CD14-positive monocyte (primary cell): ENCODE results near the gene KIAA1191. TPM values are rescaled to one million over a fixed set of nuclear protein-coding genes. Genes with fewer than 3 reads are reported as not detected.

Experiments used
- DNase-seq, 3 donors: peaks; one replicate each; pipeline ENCODE4 v3.0.0-alpha.2; 2011 to 2022
- H2AFZ ChIP-seq: 2 replicates; pipeline ENCODE4 v1.6.0; 2012; ENCODE audit warnings: mild to moderate bottlenecking, low read depth, low read length, inconsistent platforms; ENCODE audit not compliant: insufficient read depth, poor library complexity, severe bottlenecking
- H3K27ac ChIP-seq, 2 donors: 1 replicate in 1 of 2; 2 replicates in 1 of 2; pipeline ENCODE4 v1.5.1; 2012 to 2013; ENCODE audit warnings: low read length in 2 of 2, control low read depth in 1 of 2, inconsistent platforms in 1 of 2, low read depth in 1 of 2, mild to moderate bottlenecking in 1 of 2
- H3K27me3 ChIP-seq, 2 donors: one replicate each; pipeline versions ENCODE4 v1.6.0 to v1.6.1; 2011 to 2013; ENCODE audit warnings: low read length in 2 of 2; ENCODE audit not compliant: control insufficient read depth in 2 of 2, insufficient read depth in 2 of 2
- H3K36me3 ChIP-seq, 2 donors: replicated peaks in 1 of 2; 1 replicate in 1 of 2; 2 replicates in 1 of 2; pipeline versions ENCODE4 v1.5.1 to v1.6.1; 2012 to 2013; ENCODE audit warnings: low read length in 2 of 2, control low read depth in 1 of 2, inconsistent platforms in 1 of 2, mild to moderate bottlenecking in 1 of 2; ENCODE audit not compliant: insufficient read depth in 2 of 2, control insufficient read depth in 1 of 2
- H3K4me1 ChIP-seq, 2 donors: 1 replicate in 1 of 2; 2 replicates in 1 of 2; pipeline versions ENCODE4 v1.5.1 to v1.6.1; 2012 to 2013; ENCODE audit warnings: low read length in 2 of 2, control low read depth in 1 of 2, inconsistent platforms in 1 of 2, mild to moderate bottlenecking in 1 of 2, moderate library complexity in 1 of 2; ENCODE audit not compliant: insufficient read depth in 2 of 2, control insufficient read depth in 1 of 2
- H3K4me2 ChIP-seq: replicated peaks from 2 replicates; pipeline ENCODE3; 2012; ENCODE audit warnings: low read length, moderate library complexity, mild to moderate bottlenecking; ENCODE audit not compliant: poor library complexity, severe bottlenecking; ENCODE audit errors: extremely low read depth
- H3K4me3 ChIP-seq, 3 experiments: fragments of 200-600 bp in 1 of 3; sonication (generic) in 1 of 3; replicated peaks in 1 of 3; 1 replicate in 2 of 3; 2 replicates in 1 of 3; pipeline ENCODE4 v1.5.1; 2011 to 2013; ENCODE audit warnings: low read length in 3 of 3, mild to moderate bottlenecking in 3 of 3, control low read depth in 2 of 3, low read depth in 2 of 3, inconsistent platforms in 1 of 3, moderate library complexity in 1 of 3
- H3K79me2 ChIP-seq: 2 replicates; pipeline ENCODE4 v1.6.0; 2012; ENCODE audit warnings: mild to moderate bottlenecking, control low read depth, inconsistent platforms, low read length, moderate library complexity; ENCODE audit not compliant: insufficient read depth
- H3K9ac ChIP-seq: 2 replicates; pipeline ENCODE4 v1.6.0; 2017; ENCODE audit warnings: low read length, mild to moderate bottlenecking; ENCODE audit not compliant: insufficient read depth, poor library complexity, severe bottlenecking
- H3K9me3 ChIP-seq, 2 donors: replicated peaks in 1 of 2; 1 replicate in 1 of 2; 2 replicates in 1 of 2; pipeline versions ENCODE4 v1.5.1 to v1.6.1; 2012 to 2013; ENCODE audit warnings: low read length in 2 of 2, control low read depth in 1 of 2; ENCODE audit not compliant: control insufficient read depth in 1 of 2, insufficient read depth in 1 of 2
- H4K20me1 ChIP-seq: 2 replicates; pipeline ENCODE4 v1.6.0; 2012; ENCODE audit warnings: mild to moderate bottlenecking, low read length, control low read depth, moderate library complexity; ENCODE audit not compliant: insufficient read depth
- H3K27ac Mint-ChIP-seq, 7 donors: one replicate each; pipeline ENCODE4 v1.8.0; 2020; ENCODE audit warnings: mild to moderate bottlenecking in 7 of 7, mixed read lengths in 7 of 7, moderate library complexity in 6 of 7, inconsistent platforms in 2 of 7
- H3K27me3 Mint-ChIP-seq, 3 donors: one replicate each; pipeline ENCODE4 v1.8.0; 2021 to 2022; ENCODE audit warnings: low read depth in 3 of 3, mild to moderate bottlenecking in 3 of 3, mixed read lengths in 3 of 3, moderate library complexity in 3 of 3, inconsistent platforms in 1 of 3
- H3K36me3 Mint-ChIP-seq, 2 donors: one replicate each; pipeline ENCODE4 v1.8.0; 2020; ENCODE audit warnings: mixed read lengths in 2 of 2, inconsistent platforms in 1 of 2, mild to moderate bottlenecking in 1 of 2
- H3K4me1 Mint-ChIP-seq: one replicate; pipeline ENCODE4 v1.8.0; 2020; ENCODE audit warnings: mild to moderate bottlenecking, mixed read lengths
- H3K4me3 Mint-ChIP-seq, 2 donors: one replicate each; pipeline ENCODE4 v1.8.0; 2020; ENCODE audit warnings: mild to moderate bottlenecking in 2 of 2, mixed read lengths in 2 of 2, moderate library complexity in 1 of 2
- H3K9me3 Mint-ChIP-seq, 7 donors: one replicate each; pipeline ENCODE4 v1.8.0; 2020 to 2022; ENCODE audit warnings: mixed read lengths in 7 of 7, mild to moderate bottlenecking in 6 of 7, moderate library complexity in 6 of 7, inconsistent platforms in 2 of 7
- WGBS: methylation state at CpG from one replicate; pipeline ENCODE4 v1.1.5; 2013; ENCODE audit warnings: missing lambda C conversion rate; ENCODE audit not compliant: insufficient coverage; 5-methylcytosine and 5-hydroxymethylcytosine counted together
- intact Hi-C, 2 donors: fragments of 100-400 bp; cut with micrococcal nuclease; formaldehyde crosslinking; loops; one replicate each; pipeline versions ENCODE4 v1.15.0 to v1.15.1; 2023
- polyA plus RNA-seq, 3 donors: library from polyadenylated mRNA; depleted of rRNA in 1 of 3; unstranded in 2 of 3; stranded (reverse) in 1 of 3; fragments of 300-500 nt in 2 of 3; fragments of >200 nt in 1 of 3; fragmentation: Illumina TruSeq in 2 of 3; gene quantifications; 1 replicate in 2 of 3; 2 replicates in 1 of 3; pipeline ENCODE4 v1.2.3, GENCODE V29; 2012 to 2021
- TF ChIP-seq, protein P1 (sequence below): fragments of 200-600 bp; IDR thresholded peaks from one replicate; pipeline ENCODE4 v1.8.0; 2022; ENCODE audit warnings: antibody characterized with exemption, mild to moderate bottlenecking

KIAA1191 gene
- polyA plus RNA-seq, 3 donors = 32.3 to 36.4 (median 32.5) TPM

- no peak overlapping the region for H3K4me3 Mint-ChIP-seq
- peaks cover 32 to 42% of the 10 kb centered on the region in 2 donors for H3K36me3 ChIP-seq
- peaks cover 5% of the 10 kb centered on the region for H4K20me1 ChIP-seq
- WGBS = 58% methylated on average over 2 of the region's 3 CpGs
- H3K36me3 Mint-ChIP-seq = peaks cover 32 to 36% of the 10 kb centered on the region in 2 donors
- no peak overlapping the region for H3K27ac Mint-ChIP-seq
- H3K9ac ChIP-seq = no peak overlapping the region
- H3K9me3 ChIP-seq = no peaks in the 10 kb centered on the region
- H3K9me3 Mint-ChIP-seq = no peaks in the 10 kb centered on the region
- no peak overlapping the region for H3K4me3 ChIP-seq
- DNase-seq = no peak
- peaks cover 0 to 2% (median 0%) of the 10 kb centered on the region in 3 donors for H3K27me3 Mint-ChIP-seq
- intact Hi-C loops = loop anchor here in 1 of 2 donors (10.0 kb wide), 1 partner anchor 155 kb away; the partner anchor contains the start of gene RNF44
- no peaks in the 10 kb centered on the region for H3K27me3 ChIP-seq
- H3K4me2 ChIP-seq = no peak overlapping the region
- no peaks in the 10 kb centered on the region for H3K4me1 ChIP-seq
- no peaks in the 10 kb centered on the region for H3K4me1 Mint-ChIP-seq
- no peak overlapping the region for H2AFZ ChIP-seq
- H3K79me2 ChIP-seq = no peaks in the 10 kb centered on the region
- TF ChIP-seq, protein P1, sequence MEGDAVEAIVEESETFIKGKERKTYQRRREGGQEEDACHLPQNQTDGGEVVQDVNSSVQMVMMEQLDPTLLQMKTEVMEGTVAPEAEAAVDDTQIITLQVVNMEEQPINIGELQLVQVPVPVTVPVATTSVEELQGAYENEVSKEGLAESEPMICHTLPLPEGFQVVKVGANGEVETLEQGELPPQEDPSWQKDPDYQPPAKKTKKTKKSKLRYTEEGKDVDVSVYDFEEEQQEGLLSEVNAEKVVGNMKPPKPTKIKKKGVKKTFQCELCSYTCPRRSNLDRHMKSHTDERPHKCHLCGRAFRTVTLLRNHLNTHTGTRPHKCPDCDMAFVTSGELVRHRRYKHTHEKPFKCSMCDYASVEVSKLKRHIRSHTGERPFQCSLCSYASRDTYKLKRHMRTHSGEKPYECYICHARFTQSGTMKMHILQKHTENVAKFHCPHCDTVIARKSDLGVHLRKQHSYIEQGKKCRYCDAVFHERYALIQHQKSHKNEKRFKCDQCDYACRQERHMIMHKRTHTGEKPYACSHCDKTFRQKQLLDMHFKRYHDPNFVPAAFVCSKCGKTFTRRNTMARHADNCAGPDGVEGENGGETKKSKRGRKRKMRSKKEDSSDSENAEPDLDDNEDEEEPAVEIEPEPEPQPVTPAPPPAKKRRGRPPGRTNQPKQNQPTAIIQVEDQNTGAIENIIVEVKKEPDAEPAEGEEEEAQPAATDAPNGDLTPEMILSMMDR = no peak
- H3K27ac ChIP-seq = no peak overlapping the region
Measured at GRCh38 chr5:176379881-176380280, 18.3 kb upstream of the KIAA1191 start.

DNA sequence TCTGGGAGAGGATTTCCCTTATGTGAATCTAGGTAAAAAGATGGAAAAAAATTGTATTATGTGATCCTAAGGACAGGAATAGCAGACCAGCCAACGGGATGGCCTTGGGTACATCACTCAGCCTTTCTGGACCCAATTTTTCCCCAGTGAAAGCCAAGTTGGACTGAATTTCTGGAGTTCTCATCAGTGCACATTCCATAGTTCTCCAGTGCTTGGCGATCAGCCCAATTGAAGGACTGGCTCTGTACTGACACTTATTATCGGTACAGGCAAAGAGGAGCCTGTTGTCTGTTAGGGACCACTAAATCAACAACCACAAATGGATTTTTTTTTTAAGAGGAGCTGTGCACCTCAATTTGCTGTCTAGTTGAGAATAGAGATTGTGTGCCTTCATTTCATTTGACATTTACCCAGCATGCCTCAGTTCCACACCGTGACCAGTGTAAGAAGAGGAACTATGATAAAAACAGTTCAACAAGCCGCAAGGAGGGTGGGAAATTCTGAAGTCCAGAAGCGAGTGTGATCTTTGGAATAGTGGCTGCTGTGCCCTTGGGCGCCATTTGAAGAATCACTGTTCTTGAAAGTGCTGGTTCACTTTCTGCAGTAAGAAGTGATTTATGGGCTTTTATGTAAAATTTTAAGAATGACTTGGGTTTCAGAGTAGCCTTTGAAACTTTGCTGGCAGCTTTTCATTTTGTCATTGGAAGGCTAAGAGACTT is 11.7 kb upstream of the KIAA1191 start:
- Mint-ChIP-seq H3K27me3 (peaks cover 1 to 2% (median 2%) of the 10 kb centered on the region in 3 donors), H3K4me3 (peak overlapping the region in 1 of 2 donors; percentile 30), H3K36me3 (no peaks in the 10 kb centered on the region), H3K4me1 (peaks cover 14% of the 10 kb centered on the region), H3K9me3 (no peaks in the 10 kb centered on the region), H3K27ac (peak overlapping the region in 2 of 7 donors; percentile 12 to 46)
- Histone ChIP-seq H4K20me1 (no peaks in the 10 kb centered on the region), H3K9ac (no peak overlapping the region), H3K9me3 (no peaks in the 10 kb centered on the region), H3K27me3 (peaks cover 0 to under 1% of the 10 kb centered on the region in 2 donors), H3K4me3 (no peak overlapping the region), H3K79me2 (no peaks in the 10 kb centered on the region), H3K4me2 (peak overlapping the region; percentile 8), H3K4me1 (peaks cover 13 to 21% of the 10 kb centered on the region in 2 donors), H3K27ac (no peak overlapping the region), H2AFZ (no peak overlapping the region), H3K36me3 (no peaks in the 10 kb centered on the region)
- peak in 1 of 3 donors; percentile 18 for DNase-seq
- WGBS = 60% methylated on average over 4 of the region's 7 CpGs
- TF ChIP-seq, protein P1 = no peak
- intact Hi-C loops = no loop called here
